Measurements from ENCODE around the gene TMEM140. TPM values are rescaled to one million over a fixed set of nuclear protein-coding genes. Genes with fewer than 3 reads are reported as not detected.
"Not testable (repeated sequence)": the region's sequence is repeated elsewhere in the genome, so short reads cannot be mapped to it uniquely, and the experiment has no call there.

TMEM140 gene
- total RNA-seq, 1 donor from 2014 or later: 26.9 TPM

GRCh38 chr7:135168001-135168400 is 20.1 kb downstream of the TMEM140 start:
- H3K9me3 ChIP-seq: no peaks in the 10 kb centered on the region
- TF ChIP-seq CTCF (IDR thresholded peaks at IDR 0.05): no peak
- H3K27me3 ChIP-seq: no peaks in the 10 kb centered on the region
- H3K4me3 ChIP-seq: no peak overlapping the region
- DNase-seq (ENCODE audit: low spot score in 2 of 2): no peak
- peaks cover 20 to 39% of the 10 kb centered on the region in 2 donors for H3K36me3 ChIP-seq
- peak overlapping the region; percentile 62 to 98 for H3K27ac ChIP-seq
- peaks cover 15 to 27% of the 10 kb centered on the region in 2 donors for H3K4me1 ChIP-seq
- intact Hi-C loops (cut with DNase I): no loop called here

GRCh38 chr7:135168489-135169140 is 20.7 kb downstream of the TMEM140 start:
- Histone ChIP-seq H3K27me3 (no peaks in the 10 kb centered on the region), H3K27ac (peak overlapping the region; percentile 62 to 98), H3K4me1 (peaks cover 15 to 27% of the 10 kb centered on the region in 2 donors), H3K36me3 (peaks cover 20 to 39% of the 10 kb centered on the region in 2 donors), H3K4me3 (peak overlapping the region in 1 of 2 donors; percentile 68), H3K9me3 (no peaks in the 10 kb centered on the region)
- intact Hi-C loops (cut with DNase I): no loop called here
- no peak for DNase-seq (ENCODE audit: low spot score in 2 of 2)
- no peak for TF ChIP-seq CTCF (IDR thresholded peaks at IDR 0.05)

DNA sequence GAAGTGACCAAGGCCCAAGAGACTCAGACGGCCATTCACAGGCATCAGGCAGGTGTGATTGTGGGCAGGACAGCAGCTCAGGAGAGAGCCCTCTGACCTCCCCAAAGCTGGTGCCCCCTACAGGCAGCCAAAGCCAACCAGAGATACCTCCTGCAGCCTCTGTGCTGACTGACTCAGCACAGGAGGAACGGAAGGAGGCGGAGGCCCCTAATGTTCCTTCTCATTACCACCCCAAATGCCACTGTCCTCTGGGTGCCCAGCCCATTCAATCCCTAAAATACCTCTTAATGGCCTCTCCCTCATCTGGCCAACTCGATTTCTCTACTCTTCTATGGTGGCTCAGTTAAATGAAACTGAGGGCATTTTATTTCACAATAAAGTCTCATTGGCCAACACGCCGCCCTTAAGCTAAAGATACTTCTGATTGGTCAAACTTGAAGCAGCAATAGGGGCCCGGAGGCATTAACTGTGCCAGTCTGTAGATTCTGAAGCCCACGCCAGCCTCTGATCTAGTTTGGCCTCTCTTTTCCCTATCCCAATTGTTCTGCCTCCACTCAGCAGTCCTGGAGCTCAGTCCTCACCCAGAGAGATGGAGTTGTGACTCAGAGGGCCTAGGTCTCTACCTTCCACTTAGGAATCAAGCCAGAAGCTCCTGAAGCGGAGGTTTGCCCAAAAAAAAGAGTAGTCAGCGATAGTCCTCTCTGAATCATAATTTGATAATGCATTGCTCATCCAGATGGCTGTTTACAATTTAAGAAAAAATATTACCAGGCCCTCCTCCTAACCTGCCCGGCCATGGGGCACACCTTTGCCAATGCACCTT is 21.5 kb downstream of the TMEM140 start:
- no peaks in the 10 kb centered on the region for H3K9me3 ChIP-seq
- H3K36me3 ChIP-seq: peaks cover 20 to 39% of the 10 kb centered on the region in 2 donors
- no peak for DNase-seq (ENCODE audit: low spot score in 2 of 2)
- intact Hi-C loops (cut with DNase I): no loop called here
- TF ChIP-seq CTCF (IDR thresholded peaks at IDR 0.05): peak in 2 of 3 experiments; percentile 15 to 16
- H3K27ac ChIP-seq: peak overlapping the region; percentile 95 to 98
- H3K27me3 ChIP-seq: no peaks in the 10 kb centered on the region
- H3K4me3 ChIP-seq: peak overlapping the region; percentile 68 to 92
- H3K4me1 ChIP-seq: peaks cover 15 to 27% of the 10 kb centered on the region in 2 donors

GRCh38 chr7:135169964-135170273 is 22.0 kb downstream of the TMEM140 start:
- H3K36me3 ChIP-seq: peaks cover 20 to 36% of the 10 kb centered on the region in 2 donors
- DNase-seq (ENCODE audit: low spot score in 2 of 2): no peak
- H3K27me3 ChIP-seq: no peaks in the 10 kb centered on the region
- no peaks in the 10 kb centered on the region for H3K9me3 ChIP-seq
- intact Hi-C loops (cut with DNase I): loop anchor here (1.0 to 10.0 kb wide), 8 partner anchors 23 to 524 kb away; partner anchors contain the start of genes AGBL3, BPGM and WDR91
- TF ChIP-seq CTCF (IDR thresholded peaks at IDR 0.05): no peak
- H3K27ac ChIP-seq: peak overlapping the region; percentile 95 to 98
- H3K4me1 ChIP-seq: peaks cover 15 to 27% of the 10 kb centered on the region in 2 donors
- H3K4me3 ChIP-seq: peak overlapping the region; percentile 68 to 92

DNA sequence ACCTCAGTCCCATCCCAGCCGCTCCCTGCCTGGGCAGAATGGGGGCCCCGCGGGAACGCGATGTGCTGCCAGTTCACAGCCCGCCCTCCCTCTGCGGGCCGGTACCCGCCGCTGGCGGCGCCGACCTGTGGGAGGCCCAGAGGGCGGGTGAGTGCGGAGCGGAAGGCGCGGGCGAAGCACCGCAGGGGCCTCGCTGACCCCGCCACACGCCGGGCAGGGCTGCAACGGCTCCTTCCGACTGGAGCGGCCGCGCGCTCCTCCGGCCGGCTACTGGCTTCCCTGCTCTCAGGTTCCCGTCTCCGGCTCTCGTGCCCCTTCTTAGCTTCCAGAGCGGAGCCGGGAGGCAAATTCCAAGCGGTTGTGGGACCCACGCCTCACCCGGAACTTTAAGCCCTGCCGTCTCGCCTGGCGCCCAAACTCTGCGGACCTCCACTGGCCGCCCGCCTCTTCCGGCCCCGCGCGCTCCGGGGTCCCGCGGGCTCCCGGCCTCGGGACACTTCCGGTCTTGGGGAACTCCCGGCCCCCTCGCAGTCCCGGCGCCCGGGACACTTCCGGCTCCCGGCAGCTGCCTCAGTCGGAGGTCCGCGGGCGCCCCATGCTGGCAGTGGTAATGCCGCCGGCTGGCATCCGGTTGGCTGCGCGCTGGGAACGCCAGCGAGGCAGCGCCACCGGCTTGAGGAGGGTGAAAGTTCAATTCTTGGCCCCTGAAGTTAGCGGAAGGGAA is 22.6 kb downstream of the TMEM140 start, which contains the start of gene CYREN:
Gene CYREN, minus strand, starts transcription at position 434 of the 724 bp plus-strand sequence. CDS start 1,785 bp downstream, outside the sequence.
- TF ChIP-seq CTCF (IDR thresholded peaks at IDR 0.05): peak; percentile 80 to 86 (median 81)
- intact Hi-C loops (cut with DNase I): loop anchor here (1.0 to 10.0 kb wide), 8 partner anchors 23 to 524 kb away; partner anchors contain the start of genes AGBL3, BPGM and WDR91
- H3K27ac ChIP-seq: peak within 1 kb of the TSS; percentile 95 to 98
- peak; percentile 81 to 97 for DNase-seq (ENCODE audit: low spot score in 2 of 2)
- H3K27me3 ChIP-seq: no peaks in the 10 kb centered on the region
- H3K4me1 ChIP-seq: peaks cover 15 to 27% of the 10 kb centered on the region in 2 donors
- no peaks in the 10 kb centered on the region for H3K9me3 ChIP-seq
- H3K4me3 ChIP-seq: peak within 1 kb of the TSS; percentile 68 to 92
- peaks cover 20 to 31% of the 10 kb centered on the region in 2 donors for H3K36me3 ChIP-seq

DNA sequence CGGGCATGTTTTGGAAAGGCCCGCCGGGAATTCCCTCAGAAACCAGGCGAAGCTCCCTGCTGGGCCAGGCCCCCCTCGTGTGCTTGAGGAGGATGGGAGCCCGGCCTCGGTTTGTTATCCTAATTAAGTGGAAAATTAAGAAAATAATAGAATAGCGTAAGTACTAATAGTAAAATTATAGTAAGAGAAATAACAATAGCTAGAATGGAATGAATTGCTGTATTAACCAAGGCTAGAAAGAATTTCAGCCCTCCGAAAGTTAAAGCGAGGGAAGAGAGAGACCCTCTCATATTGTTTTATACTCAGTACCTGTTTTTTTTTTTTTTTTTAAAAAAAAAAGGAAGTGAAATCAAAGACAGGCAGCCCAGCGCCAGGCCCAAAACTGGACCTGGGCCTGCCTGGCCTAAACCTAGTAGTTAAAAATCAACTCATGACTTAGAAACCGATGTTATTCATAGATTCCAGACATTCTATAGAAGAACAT is 23.2 kb downstream of the TMEM140 start:
- peak overlapping the region; percentile 68 to 92 for H3K4me3 ChIP-seq
- H3K4me1 ChIP-seq: peaks cover 15 to 27% of the 10 kb centered on the region in 2 donors
- DNase-seq (ENCODE audit: low spot score in 2 of 2); H3K27me3 ChIP-seq; H3K9me3 ChIP-seq: not testable (repeated sequence)
- peaks cover 17 to 25% of the 10 kb centered on the region in 2 donors for H3K36me3 ChIP-seq
- peak overlapping the region; percentile 95 to 98 for H3K27ac ChIP-seq
- intact Hi-C loops (cut with DNase I): loop anchor here (1.0 to 10.0 kb wide), 8 partner anchors 24 to 525 kb away; partner anchors contain the start of genes AGBL3, BPGM and WDR91

GRCh38 chr7:135171581-135172291 is 23.9 kb downstream of the TMEM140 start:
- peak overlapping the region; percentile 95 to 98 for H3K27ac ChIP-seq
- DNase-seq (ENCODE audit: low spot score in 2 of 2): peak in 1 of 2 donors; percentile 87
- not testable (repeated sequence) for H3K9me3 ChIP-seq, H3K27me3 ChIP-seq
- peaks cover 12 to 18% of the 10 kb centered on the region in 2 donors for H3K36me3 ChIP-seq
- intact Hi-C loops (cut with DNase I): loop anchor here (2.0 to 10.0 kb wide), 4 partner anchors 81 to 481 kb away; no protein-coding TSS in a partner anchor
- H3K4me1 ChIP-seq: peaks cover 15 to 27% of the 10 kb centered on the region in 2 donors
- H3K4me3 ChIP-seq: peak overlapping the region; percentile 68 to 92
